ENCODE measurements around the gene GLRB. TPM values are rescaled to one million over a fixed set of nuclear protein-coding genes. Genes with fewer than 3 reads are reported as not detected.

The GLRB gene
- total RNA-seq, 1 donor from 2014 or later, result 2.9 TPM

DNA sequence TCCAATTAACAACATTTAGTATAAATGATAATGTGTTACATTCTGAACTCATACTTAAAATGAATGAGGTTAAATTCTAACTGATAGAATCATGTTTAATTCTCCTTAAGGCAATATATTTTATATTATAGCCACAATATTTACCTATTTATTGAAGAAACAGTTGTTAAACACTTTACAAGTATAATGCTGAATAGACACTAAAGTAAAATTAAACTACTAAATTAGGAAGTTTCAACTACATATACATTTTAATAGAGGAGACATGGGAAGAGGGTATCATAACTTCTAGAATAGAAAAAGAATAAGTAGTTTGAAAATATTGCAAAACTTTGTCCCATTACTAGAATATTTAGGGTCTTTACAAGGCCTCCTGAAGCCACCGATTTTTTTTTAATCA is 108.3 kb downstream of the GLRB start:
- no peak for DNase-seq (ENCODE audit: extremely low spot score in 2 of 2)
- no peak for TF ChIP-seq POLR2AphosphoS5 (IDR thresholded peaks at IDR 0.05; ENCODE audit: insufficient read depth in 1 of 2, low read depth in 1 of 2)
- TF ChIP-seq POLR2A (IDR thresholded peaks at IDR 0.05), result no peak
- no peak for TF ChIP-seq CTCF (IDR thresholded peaks at IDR 0.05)

DNA sequence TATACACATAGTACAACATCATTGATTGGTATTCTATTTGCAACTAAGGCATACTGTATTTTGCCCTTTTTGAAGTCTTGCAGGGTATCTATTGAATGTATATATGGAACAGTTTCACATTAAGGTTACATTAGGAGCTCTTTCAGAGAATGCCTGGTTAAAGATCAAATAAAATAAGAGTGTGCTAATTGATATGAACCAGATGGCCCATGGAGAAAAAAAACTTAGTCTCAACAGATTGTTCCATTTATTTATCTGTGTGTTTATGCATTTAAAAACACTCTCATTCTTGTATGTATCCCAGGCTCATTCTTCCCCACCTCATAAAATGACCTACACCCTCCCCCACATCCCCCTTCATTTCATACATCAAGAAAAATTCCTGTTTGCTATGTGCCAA is 109.4 kb downstream of the GLRB start:
- H3K27ac ChIP-seq, result no peak overlapping the region
- no peak for DNase-seq (ENCODE audit: extremely low spot score in 2 of 2)
- no peaks in the 10 kb centered on the region for H3K4me1 ChIP-seq
- no peaks in the 10 kb centered on the region for H3K9me3 ChIP-seq
- H3K4me3 ChIP-seq, result no peak overlapping the region
- no peaks in the 10 kb centered on the region for H3K36me3 ChIP-seq
- intact Hi-C loops (cut with DNase I), result no loop called here
- TF ChIP-seq POLR2AphosphoS5 (IDR thresholded peaks at IDR 0.05; ENCODE audit: insufficient read depth in 1 of 2, low read depth in 1 of 2) (no peak), POLR2A (IDR thresholded peaks at IDR 0.05) (no peak), CTCF (IDR thresholded peaks at IDR 0.05) (no peak)
- no peaks in the 10 kb centered on the region for H3K27me3 ChIP-seq

More for the DNA sequence above, 108.3 kb downstream of the GLRB start:
- Histone ChIP-seq H3K27ac (no peak overlapping the region), H3K9me3 (no peaks in the 10 kb centered on the region), H3K4me3 (no peak overlapping the region), H3K27me3 (no peaks in the 10 kb centered on the region), H3K36me3 (no peaks in the 10 kb centered on the region), H3K4me1 (no peaks in the 10 kb centered on the region)
- intact Hi-C loops (cut with DNase I), result no loop called here

DNA sequence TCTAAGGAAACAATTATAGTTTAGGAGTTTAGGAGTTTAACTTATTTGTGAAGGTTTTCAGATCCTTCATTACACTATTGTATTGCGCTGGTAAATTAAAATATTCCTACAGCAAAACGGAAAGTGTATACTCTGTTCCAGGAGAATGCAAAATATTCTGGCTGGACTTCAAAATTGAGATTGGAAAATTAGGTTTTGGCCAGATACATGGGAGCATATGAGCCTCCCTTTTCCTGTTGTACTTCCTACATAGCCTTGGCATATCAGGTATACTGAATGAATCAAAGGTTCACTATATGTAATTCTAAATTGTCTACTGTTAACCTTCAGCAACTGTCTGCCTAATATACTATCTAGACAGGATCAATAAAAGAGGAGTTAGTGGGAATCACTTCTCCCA is 119.4 kb downstream of the GLRB start:
- no peaks in the 10 kb centered on the region for H3K4me1 ChIP-seq
- no peak for TF ChIP-seq POLR2AphosphoS5 (IDR thresholded peaks at IDR 0.05; ENCODE audit: insufficient read depth in 1 of 2, low read depth in 1 of 2)
- no peak for TF ChIP-seq CTCF (IDR thresholded peaks at IDR 0.05)
- TF ChIP-seq POLR2A (IDR thresholded peaks at IDR 0.05), result no peak
- no peak overlapping the region for H3K4me3 ChIP-seq
- intact Hi-C loops (cut with DNase I), result no loop called here
- H3K27ac ChIP-seq, result no peak overlapping the region
- no peak for DNase-seq (ENCODE audit: extremely low spot score in 2 of 2)
- H3K36me3 ChIP-seq, result no peaks in the 10 kb centered on the region
- H3K27me3 ChIP-seq, result no peaks in the 10 kb centered on the region
- H3K9me3 ChIP-seq, result no peaks in the 10 kb centered on the region

- TF ChIP-seq POLR2AphosphoS5 (IDR thresholded peaks at IDR 0.05; ENCODE audit: insufficient read depth in 1 of 2, low read depth in 1 of 2), result no peak
- no peak for TF ChIP-seq CTCF (IDR thresholded peaks at IDR 0.05)
- TF ChIP-seq POLR2A (IDR thresholded peaks at IDR 0.05), result no peak
- no peak overlapping the region for H3K4me3 ChIP-seq
- DNase-seq (ENCODE audit: extremely low spot score in 2 of 2), result no peak
- intact Hi-C loops (cut with DNase I), result no loop called here
- H3K9me3 ChIP-seq, result no peaks in the 10 kb centered on the region
- H3K27me3 ChIP-seq, result no peaks in the 10 kb centered on the region
- H3K36me3 ChIP-seq, result no peaks in the 10 kb centered on the region
- H3K27ac ChIP-seq, result no peak overlapping the region
- H3K4me1 ChIP-seq, result no peaks in the 10 kb centered on the region
Measured at GRCh38 chr4:157196046-157196445, 120.1 kb downstream of the GLRB start.

DNA sequence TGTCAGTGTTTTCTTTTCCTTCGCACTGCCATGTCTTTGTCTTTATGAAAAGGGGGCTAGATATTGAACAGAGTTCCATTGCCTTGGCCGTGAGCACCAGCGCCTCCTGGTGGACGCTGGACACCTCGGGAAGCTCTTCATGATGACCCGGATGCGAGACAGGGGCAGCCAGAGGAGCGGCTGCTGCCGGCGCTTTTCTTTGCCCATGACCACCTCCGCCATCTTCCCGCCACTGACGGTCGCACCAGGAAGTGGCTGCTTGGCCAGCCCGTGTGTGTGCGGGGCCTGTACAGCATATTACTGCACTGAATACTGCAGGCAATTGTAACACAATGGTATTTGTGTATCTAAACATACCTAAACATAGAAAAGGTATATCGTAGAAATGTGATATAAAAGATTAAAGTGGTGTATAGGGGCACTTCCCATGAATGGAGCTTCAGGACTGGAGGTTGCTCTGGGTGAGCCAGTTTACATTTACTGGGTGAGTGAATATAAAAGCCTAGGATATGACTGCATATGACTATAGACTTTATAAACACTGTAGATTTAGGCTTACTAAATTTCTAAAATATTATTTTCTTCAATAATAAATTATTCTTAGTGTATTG is 128.8 kb downstream of the GLRB start:
- DNase-seq (ENCODE audit: extremely low spot score in 2 of 2), result no peak
- Histone ChIP-seq H3K9me3 (no peaks in the 10 kb centered on the region), H3K4me3 (no peak overlapping the region), H3K27ac (no peak overlapping the region), H3K27me3 (no peaks in the 10 kb centered on the region), H3K36me3 (no peaks in the 10 kb centered on the region), H3K4me1 (no peaks in the 10 kb centered on the region)
- intact Hi-C loops (cut with DNase I), result no loop called here
- TF ChIP-seq POLR2A (IDR thresholded peaks at IDR 0.05) (no peak), POLR2AphosphoS5 (IDR thresholded peaks at IDR 0.05; ENCODE audit: insufficient read depth in 1 of 2, low read depth in 1 of 2) (no peak), CTCF (IDR thresholded peaks at IDR 0.05) (no peak)
